ENCODE measurements around the gene TARBP1. TPM values are rescaled to one million over a fixed set of nuclear protein-coding genes. Genes with fewer than 3 reads are reported as not detected.

TARBP1 gene
- total and polyA plus RNA-seq, 2 of the 13 experiments (the other 11 are each of a cell fraction or from before 2014, with no cell fraction given), result 37.7 to 67.0 TPM

- TF ChIP-seq SKIL (CRISPR knock-in tag; IDR thresholded peaks at IDR 0.05; ENCODE audit: borderline replicate concordance) (no peak), ZNF30 (CRISPR knock-in tag; IDR thresholded peaks at IDR 0.05) (0 out of 2 replicates have a peak, but pooled peaks have one; percentile 60), ZNF430 (CRISPR knock-in tag; IDR thresholded peaks at IDR 0.05) (peak; percentile 80; the same call in 1 of the 2 replicates), ZNF687 (CRISPR knock-in tag; IDR thresholded peaks at IDR 0.05) (peak; percentile 98), GATAD2A (CRISPR knock-in tag; IDR thresholded peaks at IDR 0.05) (no peak; the same call in none of the 2 replicates), LCORL (IDR thresholded peaks at IDR 0.05) (no peak), LCORL (CRISPR knock-in tag; IDR thresholded peaks at IDR 0.05) (peak; percentile 55; the same call in 1 of the 2 replicates), ATF5 (CRISPR knock-in tag; IDR thresholded peaks at IDR 0.05; ENCODE audit: low read depth) (peak; percentile 78; the same call in 1 of the 2 replicates), NAIF1 (CRISPR knock-in tag; IDR thresholded peaks at IDR 0.05; ENCODE audit: borderline replicate concordance) (peak; percentile 66; the same call in 1 of the 2 replicates), TFDP2 (CRISPR knock-in tag; IDR thresholded peaks at IDR 0.05) (no peak; the same call in 1 of the 2 replicates), HNF4G (IDR thresholded peaks at IDR 0.05; ENCODE audit: borderline replicate concordance, low read depth, low read length) (peak; percentile 6; the same call in 1 of the 2 replicates), HNF4G (CRISPR knock-in tag; IDR thresholded peaks at IDR 0.05; ENCODE audit: borderline replicate concordance, low read depth) (peak; percentile 72), ZNF256 (CRISPR knock-in tag; conservative IDR thresholded peaks at IDR 0.05) (no peak; the same call in 1 of the 2 replicates), RBAK (CRISPR knock-in tag; IDR thresholded peaks at IDR 0.05) (no peak), CSRNP2 (CRISPR knock-in tag; conservative IDR thresholded peaks at IDR 0.05; ENCODE audit: low read depth) (no peak), JDP2 (CRISPR knock-in tag; IDR thresholded peaks at IDR 0.05; ENCODE audit: borderline replicate concordance) (no peak), KLF12 (CRISPR knock-in tag; IDR thresholded peaks at IDR 0.05; ENCODE audit: borderline replicate concordance) (no peak; the same call in 1 of the 2 replicates), ELF3 (CRISPR knock-in tag; IDR thresholded peaks at IDR 0.05) (peak; percentile 64), NFIC (IDR thresholded peaks at IDR 0.05; ENCODE audit: low read length) (peak; percentile 72)
Observed at GRCh38 chr1:234373064-234373958, 105.7 kb downstream of the TARBP1 start, which contains the start of gene COA6 (continued).
